ENCODE results near the gene CSNK2A3.

DNA sequence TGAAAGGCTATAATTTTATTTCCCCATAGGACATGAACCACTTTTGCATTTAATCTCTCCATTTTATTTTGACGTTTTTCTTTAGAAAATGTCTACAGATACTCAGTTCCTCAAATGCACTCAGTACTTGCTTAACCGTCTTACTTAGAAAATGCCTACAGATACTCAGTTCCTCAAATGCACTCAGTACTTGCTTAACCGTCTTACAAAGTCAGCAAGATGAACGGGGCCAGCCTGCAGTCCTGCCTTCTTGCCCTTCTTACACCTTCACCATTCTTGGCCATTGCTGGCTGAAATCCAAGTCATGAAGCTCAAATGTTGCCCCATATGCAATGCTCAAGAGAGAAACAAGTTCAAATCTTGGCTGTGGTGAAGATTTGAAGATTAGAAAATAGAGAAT, 34.1 kb downstream of the CSNK2A3 start:
- TF ChIP-seq CTCF (IDR thresholded peaks at IDR 0.05), result no peak
- no peak for TF ChIP-seq POLR2A (IDR thresholded peaks at IDR 0.05)

All from ovary (tissue), 3 donors.